HG03280 (cell line): Measurements from ENCODE around the gene CYP46A1.

Experiments used
- ATAC-seq: cut with Tn5 transposase; IDR thresholded peaks from one replicate; pipeline ENCODE4 v1.9.1; 2021; ENCODE audit warnings: mild to moderate bottlenecking, moderate library complexity; ENCODE audit not compliant: unreplicated experiment

CYP46A1 gene

DNA sequence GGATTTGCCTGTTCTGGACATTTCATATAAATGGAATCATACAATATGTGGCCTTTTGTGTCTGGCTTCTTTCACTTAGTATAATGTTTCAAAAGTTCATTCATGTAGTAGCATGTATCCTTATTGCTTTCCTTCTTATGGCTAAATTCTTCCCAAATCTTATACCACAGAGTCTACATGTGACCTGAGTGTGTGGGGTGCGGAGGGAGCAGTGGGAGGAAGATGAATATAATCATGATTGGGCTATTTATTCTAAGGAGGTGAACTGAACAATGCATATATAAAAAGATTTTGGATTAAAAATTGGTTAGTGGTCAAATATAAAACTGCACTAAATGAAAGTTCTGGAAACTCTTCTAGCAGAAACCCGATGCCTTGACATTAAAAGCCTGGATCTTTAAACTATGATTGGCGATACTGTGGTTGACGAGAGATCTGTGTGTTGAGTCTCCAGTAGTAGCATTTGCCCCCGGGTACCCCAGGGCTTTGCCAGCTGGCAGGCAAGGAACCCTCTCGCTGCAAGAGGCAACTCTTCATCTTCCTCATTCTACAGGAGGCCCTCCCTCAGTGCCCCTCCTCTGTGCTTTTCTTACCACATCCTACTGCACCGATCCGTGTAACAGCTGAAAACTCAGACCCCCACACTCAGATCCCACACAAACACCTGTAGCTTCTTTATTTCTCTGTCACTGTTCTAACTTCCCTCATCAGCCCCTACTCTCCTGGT, 2.6 kb downstream of the CYP46A1 start:
- no peak for ATAC-seq

DNA sequence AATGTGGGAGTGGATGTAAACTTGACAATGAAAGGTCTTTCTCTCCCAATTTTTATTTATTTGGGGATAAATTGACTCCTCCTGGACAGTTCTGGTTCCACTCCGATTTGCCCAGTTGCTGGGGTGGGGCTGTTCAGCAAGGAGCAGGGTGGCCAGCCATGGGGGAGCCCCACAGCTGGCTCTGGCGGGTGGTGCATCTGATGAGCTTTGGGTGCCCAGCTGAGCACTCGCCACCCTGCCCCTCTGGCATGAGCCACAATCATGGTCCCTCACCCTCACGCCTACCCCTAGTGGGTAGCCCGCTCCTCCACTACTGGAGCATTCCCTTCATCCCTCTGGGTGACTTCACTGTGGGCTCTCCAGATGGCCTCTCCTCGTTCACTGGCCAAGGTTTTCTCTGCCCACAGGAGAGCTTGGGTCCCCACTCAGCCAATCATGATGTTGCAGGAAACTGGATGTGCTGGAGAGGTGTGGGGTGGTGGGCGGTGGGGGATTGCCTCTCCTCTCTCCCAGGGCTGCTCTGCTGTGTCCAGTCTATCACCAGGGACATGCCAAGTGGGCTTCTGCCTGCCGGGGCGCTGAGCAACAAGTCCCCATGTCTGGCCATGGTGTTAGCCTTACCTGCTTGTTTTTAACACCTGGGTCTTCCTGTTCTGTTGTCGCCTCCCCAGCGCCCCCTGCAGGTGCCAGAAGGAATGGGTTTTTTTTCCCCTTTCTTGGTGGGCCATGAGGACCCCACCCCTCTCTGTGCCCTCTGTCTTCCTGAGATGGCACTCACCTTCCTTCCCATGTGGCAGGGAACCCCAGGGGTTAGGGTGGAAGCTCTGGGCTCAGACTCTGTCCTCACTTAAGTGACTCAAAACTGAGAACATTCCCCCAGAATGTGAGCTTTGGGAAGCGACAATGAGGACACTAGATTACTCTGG, 3.4 kb downstream of the CYP46A1 start:
- ATAC-seq, result no peak

DNA sequence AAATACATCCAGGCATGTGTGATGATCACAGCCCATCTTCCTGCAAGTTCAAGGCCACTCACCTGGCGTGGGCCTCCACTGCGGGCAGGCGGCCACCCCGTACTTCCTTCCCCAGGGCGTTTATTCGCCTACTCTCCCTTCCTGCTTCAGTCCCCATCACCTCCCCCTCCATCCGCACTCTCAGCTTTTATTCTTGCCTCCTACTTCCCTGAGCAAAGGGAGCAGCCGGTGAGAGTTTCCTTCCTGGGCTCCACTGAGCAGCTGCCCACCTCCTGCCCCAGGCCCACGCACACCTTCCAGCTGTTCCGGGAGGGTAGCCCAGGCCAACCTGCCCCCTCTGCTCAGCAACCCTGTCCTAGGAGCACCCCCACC, 4.1 kb downstream of the CYP46A1 start:
- ATAC-seq, result no peak

DNA sequence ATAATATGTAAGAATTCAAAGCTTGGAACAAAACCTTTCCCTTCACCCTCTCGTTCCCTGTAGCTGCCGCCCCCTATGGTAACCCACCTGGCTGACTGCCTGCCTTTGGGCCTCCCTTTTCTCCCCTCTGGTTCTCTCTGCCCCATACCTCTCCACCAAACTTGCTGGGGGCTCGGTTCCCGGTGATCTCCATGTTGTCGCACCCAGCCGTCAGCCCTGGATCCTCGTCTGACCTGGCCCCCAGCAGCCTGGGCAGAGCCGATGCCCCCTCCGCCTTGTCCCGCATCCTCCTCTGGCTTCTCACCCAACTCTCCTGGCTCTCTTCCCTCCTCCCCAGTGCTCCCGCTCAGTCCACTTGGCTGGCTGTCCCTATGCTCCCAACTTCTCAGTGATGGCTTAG, 4.5 kb downstream of the CYP46A1 start:
- no peak for ATAC-seq

DNA sequence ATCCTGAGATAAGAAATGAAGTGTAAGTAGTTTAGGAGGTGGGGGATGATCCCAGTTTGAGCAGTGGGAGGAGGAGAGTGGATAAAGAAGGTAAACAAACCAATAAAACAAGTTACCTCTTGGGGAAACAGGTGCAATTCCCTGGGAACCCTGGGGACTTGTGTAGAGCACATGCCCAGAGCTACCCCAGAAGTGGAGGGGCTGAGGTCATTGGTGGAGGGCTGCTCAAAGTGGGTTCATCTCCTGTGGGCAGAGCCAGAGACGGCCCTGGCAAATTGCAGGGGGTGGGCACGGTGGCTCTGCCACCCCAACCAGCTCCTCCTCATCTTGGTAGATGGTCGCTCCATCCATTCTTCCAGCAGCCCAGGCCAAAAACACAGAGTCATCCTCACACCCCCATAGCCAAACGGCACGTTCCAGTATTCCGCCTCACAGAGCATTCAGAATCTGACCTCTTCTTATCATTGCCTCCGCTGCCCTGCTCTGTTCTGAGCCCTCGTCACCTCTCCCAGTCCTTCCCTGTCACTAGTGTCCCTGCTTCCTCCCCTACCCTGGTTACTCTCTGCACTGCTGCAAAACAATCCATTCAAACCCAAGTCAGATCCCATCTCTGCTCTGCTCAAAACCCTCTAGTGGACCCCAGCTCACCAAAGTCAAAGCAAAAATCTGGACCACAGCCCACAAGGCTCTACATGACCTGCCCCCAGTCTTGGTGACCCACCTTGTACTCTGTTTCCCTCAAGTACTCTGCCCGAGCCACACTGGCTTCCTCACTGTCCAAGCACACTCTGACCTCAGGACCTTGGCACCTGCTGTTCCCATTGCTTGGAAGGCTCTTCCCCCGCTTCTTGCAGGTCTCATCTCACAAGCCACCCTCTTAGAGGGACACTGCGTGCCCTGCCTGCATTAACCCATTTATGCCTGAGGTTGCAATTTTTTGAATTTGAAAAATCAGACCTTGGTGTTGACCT, 5.5 kb downstream of the CYP46A1 start:
- ATAC-seq, result no peak

DNA sequence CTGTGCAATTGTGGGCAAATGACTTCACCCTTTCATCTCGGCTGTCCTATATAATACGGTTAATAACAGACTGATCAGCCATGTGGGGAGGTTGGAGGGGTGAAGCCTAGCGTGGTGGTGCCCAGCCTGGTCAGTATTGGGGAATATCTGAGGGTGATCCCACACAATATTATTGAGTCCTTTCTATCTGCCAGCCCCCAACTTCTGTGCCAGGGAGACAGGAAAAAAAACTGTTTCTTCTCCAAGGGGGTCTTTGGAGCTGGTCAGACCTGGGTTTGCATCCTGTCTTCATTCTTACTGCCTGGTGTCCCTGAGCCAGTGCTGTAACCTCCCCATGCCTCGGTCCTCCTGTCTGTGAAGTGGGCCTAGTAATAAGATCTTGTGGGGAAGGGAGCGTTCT, 6.5 kb downstream of the CYP46A1 start:
- no peak for ATAC-seq

DNA sequence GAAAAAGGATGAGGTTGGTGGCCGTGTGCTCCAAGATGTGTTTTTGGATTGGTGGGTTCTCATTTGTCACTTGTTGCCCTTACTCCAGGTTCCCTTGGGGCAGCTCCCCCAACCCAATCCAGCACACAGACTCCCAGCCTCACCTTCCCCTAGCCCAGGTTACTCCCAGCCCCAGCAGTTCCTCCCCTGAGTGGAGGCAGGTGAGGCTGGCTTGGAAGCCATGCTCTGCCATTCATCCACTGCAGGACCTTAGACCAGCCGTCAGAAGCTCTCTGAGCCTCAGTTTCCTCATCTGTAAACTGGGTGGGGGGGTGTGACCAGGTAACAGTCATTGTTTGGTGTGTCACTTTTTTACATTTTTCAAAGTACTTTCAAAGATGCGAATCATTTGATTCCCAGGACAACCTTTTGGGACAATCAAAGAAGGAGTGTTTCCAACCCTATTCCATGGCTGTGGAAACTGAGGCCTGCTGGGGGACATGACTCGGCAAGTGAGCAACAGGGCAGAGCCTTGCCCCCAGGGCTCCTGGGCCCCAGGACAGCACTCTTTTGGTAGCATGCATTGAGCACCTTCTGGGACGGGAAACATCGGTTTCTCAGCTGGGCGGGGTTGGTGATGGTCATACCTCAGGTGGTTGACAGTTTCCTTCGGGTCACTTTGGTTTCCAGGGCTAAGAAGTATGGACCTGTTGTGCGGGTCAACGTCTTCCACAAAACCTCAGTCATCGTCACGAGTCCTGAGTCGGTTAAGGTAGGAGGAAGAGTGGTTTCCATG, 7.2 kb downstream of the CYP46A1 start:
- ATAC-seq, result no peak

DNA sequence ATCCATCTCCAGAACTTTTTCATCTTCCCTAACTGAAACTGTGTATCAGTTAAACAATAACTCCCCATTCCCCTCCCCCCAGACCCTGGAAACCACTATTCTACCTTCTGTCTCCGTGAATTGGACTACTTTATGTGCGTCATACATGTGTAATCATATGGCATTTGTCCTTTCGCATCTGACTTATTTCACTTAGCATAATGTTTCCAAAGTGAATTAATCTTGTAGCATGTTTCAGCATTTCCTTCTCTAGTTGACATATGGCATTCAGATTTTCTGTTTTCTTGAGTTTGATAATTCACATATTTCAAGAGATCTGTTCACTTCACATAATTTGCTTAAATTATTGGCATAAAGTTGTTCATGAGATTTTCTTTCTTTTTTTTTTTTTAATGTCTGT, 9.8 kb downstream of the CYP46A1 start:
- no peak for ATAC-seq

DNA sequence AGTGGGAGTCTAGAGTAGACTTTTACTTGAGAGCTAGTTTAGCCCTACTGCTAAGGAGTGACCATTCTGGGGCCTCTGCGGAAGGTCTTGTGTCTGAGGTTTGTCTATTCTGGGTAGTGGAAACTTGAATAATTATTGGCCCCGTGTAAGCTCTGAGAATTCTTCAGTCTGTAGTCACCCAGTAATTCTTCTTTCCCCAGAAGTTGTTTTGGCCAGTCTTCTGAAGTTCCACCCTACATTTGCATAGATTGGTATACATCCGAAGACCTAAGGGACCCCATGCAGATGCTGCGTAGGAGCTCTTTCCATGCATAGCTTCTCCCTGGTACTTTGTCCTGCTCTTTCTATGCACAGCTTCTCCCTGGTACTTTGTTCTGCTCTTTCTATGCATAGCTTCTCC, 12.8 kb downstream of the CYP46A1 start:
- no peak for ATAC-seq

DNA sequence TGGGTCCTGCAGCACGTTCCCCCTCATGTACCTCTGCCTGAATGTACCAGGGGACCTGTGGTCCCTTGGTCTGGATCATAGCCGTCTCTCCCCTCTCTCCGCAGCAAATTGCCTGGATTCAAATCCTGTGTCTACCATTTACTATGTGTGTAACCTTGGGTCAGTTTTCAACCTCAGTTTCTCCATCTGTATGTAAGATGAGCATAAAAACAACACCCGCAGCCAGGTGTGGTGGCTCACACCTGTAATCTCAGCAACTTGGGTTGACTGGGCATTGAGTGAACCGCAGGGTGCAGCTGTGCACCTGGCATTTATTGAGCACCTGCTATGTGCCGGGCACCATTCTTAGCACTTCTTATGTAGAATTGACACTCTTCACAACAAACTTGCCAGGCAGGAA, 14.1 kb downstream of the CYP46A1 start:
- ATAC-seq, result no peak

DNA sequence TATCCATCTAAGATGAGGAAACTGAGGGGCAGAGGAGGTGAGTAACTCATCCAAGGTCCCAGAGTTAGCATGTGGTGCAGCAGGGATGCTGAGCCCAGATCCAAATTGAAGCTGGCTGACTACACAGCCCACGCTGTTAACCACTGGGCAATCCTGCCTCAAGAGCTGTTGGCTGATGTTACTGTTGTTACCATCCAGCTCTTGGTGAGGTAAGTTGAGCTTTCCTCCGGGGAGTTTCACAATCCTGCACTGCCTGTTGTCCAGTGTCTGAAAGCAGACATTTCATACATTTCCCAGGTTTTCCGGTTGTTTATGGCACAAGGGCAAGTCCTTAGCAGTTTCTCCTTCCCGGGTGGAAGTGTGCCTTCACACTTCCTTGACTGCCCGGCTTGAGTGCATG, 14.5 kb downstream of the CYP46A1 start:
- no peak for ATAC-seq

DNA sequence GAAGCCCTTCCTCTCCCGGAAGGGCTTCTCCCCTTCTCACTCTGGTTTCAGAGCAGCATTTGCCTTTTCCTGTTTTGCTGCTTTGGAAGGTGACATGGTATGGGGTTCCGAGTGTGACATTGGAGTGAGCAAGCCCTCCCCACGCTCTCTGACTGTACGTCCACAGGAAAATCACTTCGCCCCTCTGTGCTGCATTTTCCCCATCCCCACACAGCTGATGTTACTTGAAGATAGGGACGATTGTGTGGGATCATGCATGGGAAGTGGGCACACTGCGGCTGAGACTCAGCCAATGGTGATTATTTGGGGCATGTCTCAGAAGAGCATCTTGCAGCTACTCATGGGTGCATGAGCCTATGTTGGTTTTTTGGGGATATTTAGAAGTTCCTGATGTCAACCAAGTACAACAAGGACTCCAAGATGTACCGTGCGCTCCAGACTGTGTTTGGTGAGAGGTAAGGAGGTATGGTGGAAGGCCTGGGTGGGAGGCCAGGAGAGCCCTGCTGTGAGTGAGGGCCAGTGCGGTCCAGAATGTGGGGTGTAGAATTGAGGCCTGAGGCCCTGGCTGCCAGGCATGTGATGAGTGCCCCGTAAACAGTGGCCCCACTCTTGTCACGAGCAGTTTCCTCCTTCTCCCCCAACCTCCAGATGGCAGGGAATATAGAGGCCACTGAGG, 15.1 kb downstream of the CYP46A1 start:
- ATAC-seq, result no peak

DNA sequence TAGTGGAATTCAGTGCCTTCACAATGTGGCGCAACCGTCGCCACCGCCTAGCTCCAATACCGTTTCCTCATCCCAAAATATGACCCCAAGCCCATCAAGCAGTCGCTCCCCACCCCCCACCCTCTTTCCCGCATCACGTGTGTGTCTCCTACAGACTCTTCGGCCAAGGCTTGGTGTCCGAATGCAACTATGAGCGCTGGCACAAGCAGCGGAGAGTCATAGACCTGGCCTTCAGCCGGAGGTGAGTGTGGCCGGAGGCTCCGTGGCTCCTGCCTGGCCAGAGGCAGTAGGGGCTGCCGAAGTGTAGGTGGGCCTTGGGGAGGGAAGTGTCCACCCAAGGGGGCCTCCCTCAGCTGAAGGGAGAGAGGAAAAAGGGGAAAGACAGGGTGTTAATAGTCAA, 15.8 kb downstream of the CYP46A1 start:
- no peak for ATAC-seq

DNA sequence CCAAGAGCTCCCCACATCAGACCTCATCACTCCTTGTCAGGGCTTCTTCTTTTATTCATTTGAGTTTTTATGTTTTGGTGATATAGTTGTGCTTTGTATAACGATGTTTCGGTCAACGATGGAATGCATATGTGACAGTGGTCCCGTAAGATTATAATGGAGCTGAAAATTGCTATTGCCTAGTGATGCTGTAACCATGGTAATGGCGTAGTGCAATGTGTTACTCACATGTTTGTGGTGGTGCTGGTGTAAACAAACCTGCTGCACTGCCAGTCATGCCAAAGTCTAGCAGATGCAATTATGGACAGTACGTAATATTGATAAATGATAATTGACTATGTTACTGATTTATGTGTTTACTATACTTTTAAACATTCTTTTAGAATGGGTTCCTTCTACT, 16.3 kb downstream of the CYP46A1 start:
- ATAC-seq, result no peak

DNA sequence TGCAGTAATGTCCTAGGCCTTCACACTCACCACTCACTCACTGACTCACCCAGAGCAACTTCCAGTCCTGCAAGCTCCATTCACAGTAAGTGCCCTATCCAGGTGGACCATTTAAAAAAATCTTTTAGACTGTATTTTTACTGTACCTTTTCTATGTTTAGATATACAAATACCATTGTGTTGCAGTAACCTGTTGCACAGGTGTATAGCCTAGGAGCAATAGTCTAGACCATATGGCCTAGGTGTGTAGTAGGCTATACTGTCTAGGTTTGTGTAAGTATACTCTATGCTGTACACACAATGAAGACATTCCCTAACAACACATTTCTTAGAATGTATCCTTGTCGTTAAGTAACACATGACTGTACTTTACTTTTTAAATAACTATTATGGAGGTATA, 17.2 kb downstream of the CYP46A1 start:
- no peak for ATAC-seq

DNA sequence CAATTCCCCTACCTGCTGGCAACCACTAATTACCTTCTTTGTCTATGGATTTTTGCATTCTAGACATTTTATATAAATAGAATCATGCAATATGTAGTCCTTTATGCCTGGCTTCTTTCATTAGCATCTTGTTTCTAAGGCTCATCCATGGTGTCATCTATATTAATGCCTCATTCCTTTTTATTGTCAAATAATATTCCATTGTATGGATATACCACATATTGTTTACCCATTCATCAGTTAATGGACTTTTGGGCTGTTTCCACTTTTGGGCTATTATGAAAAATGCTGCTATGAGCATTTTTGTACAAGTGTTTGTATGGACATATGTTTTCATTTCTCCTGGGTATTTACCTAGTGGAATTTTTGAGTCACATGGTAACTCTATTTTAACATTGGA, 18.0 kb downstream of the CYP46A1 start:
- no peak for ATAC-seq

DNA sequence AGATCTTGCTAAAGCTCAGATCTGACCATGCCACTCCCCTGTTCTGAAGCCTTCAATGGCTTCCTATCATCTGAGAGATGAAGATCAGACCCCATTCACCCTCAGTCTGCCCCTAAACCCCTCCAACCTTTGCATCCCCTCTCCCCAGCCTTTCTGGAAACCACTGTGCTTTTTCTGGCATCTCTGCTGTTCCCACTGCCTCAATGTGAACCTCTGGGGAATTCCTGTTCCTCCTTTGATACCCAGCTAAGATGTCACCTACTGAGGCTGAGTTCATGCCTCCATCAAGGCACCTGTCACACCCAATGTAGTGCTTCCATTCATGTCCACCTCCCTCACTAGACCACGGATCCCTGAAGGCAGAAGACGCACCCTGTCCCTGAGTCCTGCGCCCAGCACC, 19.3 kb downstream of the CYP46A1 start:
- no peak for ATAC-seq

DNA sequence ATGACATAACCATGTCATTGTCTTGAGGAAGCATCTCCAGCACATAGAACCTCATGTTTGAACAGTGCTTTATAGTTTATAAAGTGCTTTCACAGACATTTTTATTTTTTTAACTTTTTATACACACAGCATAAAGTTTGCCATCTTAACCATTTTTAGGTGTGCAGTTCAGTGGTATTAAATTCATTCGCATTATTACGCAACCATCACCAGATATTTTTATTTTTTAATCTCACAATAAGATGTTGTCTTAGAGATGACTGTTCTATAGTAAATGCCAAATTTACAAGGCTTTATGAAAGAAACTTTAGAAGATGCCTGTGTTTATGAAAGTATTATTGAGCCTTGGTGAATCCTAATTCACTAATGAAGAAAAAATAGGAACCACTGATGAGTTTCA, 19.9 kb downstream of the CYP46A1 start:
- no peak for ATAC-seq

DNA sequence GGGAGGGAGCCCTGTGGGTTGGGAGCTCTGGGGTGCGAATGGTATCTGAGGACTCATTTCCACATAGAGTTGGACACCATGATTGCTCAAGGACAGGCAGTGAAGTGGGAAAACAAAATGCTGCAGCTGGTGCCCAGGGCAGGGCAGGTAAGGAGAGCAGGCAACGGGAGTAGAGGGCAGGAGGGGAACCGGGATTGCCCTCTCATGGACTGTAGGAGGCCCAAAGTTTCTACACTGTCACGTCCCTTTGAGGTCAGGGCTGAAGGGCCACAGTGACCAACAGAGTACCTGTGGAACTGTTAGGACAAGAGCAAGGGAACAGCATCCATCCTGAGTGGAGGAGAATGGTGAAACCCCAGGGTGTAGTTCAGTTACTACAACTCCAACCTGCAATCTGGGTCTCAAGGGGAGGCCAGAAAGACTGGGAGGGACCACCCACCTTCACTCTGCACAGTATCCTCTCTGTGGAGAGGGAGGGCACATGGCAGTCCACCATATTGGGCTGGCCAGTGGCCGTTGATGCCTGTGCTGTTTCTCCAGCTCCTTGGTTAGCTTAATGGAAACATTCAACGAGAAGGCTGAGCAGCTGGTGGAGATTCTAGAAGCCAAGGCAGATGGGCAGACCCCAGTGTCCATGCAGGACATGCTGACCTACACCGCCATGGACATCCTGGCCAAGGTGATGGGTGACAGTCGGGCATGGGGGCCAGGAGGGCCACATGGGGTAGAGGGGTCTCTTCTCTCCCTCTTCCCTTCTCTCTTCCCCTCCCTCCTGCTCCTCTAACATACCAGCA, 22.2 kb downstream of the CYP46A1 start:
- no peak for ATAC-seq
